Breast epithelium (tissue), 4 donors: ENCODE data around the gene RGS9. TPM values are rescaled to one million over a fixed set of nuclear protein-coding genes. Genes with fewer than 3 reads are reported as not detected.

ENCODE experiments used
- DNase-seq, 2 donors: peaks; one replicate each; pipeline ENCODE4 v3.0.0-alpha.2; 2019; ENCODE audit warnings: low spot score in 2 of 2
- H3K27ac ChIP-seq, 2 donors: fragments of 200-600 bp; sonication (generic) in 1 of 2; one replicate each; pipeline ENCODE4 v1.5.1; 2016 to 2019; ENCODE audit warnings: mild to moderate bottlenecking in 1 of 2
- H3K27me3 ChIP-seq, 2 donors: fragments of 200-600 bp; sonication (generic) in 1 of 2; one replicate each; pipeline versions ENCODE4 v1.5.1 to v1.6.0; 2017 to 2019; ENCODE audit warnings: control low read depth in 1 of 2, mild to moderate bottlenecking in 1 of 2
- H3K36me3 ChIP-seq: fragments of 200-600 bp; one replicate; pipeline ENCODE4 v1.5.1; 2019
- H3K4me1 ChIP-seq, 2 donors: fragments of 200-600 bp; sonication (generic); one replicate each; pipeline ENCODE4 v1.5.1; 2016 to 2019; ENCODE audit warnings: control low read depth in 1 of 2
- H3K4me3 ChIP-seq, 3 donors: fragments of 200-600 bp; sonication (generic); 1 replicate in 2 of 3; 2 replicates in 1 of 3; pipeline ENCODE4 v1.5.1; 2016 to 2019; ENCODE audit warnings: mild to moderate bottlenecking in 3 of 3, moderate library complexity in 2 of 3
- H3K9me3 ChIP-seq, 2 donors: fragments of 200-600 bp; sonication (generic) in 1 of 2; one replicate each; pipeline ENCODE4 v1.5.1; 2016 to 2019; ENCODE audit warnings: control low read depth in 1 of 2
- CTCF ChIP-seq, 3 donors: fragments of 450-650 bp; IDR thresholded peaks; one replicate each; pipeline ENCODE4 v1.5.1; 2016 to 2017; ENCODE audit warnings: antibody characterized with exemption in 3 of 3, mild to moderate bottlenecking in 3 of 3, moderate library complexity in 3 of 3
- POLR2A ChIP-seq: fragments of 450-650 bp; IDR thresholded peaks from one replicate; pipeline ENCODE4 v1.6.1; 2016; ENCODE audit warnings: antibody characterized with exemption, mild to moderate bottlenecking, moderate library complexity
- POLR2AphosphoS5 ChIP-seq, 3 donors: sonication (generic); formaldehyde crosslinking; IDR thresholded peaks; one replicate each; pipeline ENCODE4 v1.6.1; 2017; ENCODE audit warnings: antibody characterized with exemption in 3 of 3
- intact Hi-C: fragments of 100-400 bp; cut with DNase I; formaldehyde crosslinking; loops from one replicate; pipeline ENCODE4 v1.15.1; 2023; ENCODE audit warnings: low total_unique reads
- total RNA-seq, 3 donors: library from RNA; depleted of rRNA; stranded (reverse); fragments of >200 nt; gene quantifications; one replicate each; pipeline ENCODE4 v1.1.0, GENCODE V29; 2016

Gene RGS9
- total RNA-seq, 3 donors from 2014 or later: 1.6 to 6.9 (median 5.0) TPM

GRCh38 chr17:65121916-65122806, 15.0 kb upstream of the RGS9 start:
- TF ChIP-seq POLR2A (no peak), CTCF (IDR thresholded peaks at IDR 0.05) (no peak), POLR2AphosphoS5 (IDR thresholded peaks at IDR 0.05) (no peak)
- H3K4me1 ChIP-seq: no peaks in the 10 kb centered on the region
- no peak for DNase-seq
- H3K9me3 ChIP-seq: no peaks in the 10 kb centered on the region
- peak overlapping the region in 1 of 2 donors; percentile 93 for H3K27ac ChIP-seq
- H3K4me3 ChIP-seq: peak overlapping the region; percentile 68 to 75 (median 71)
- H3K36me3 ChIP-seq: no peaks in the 10 kb centered on the region
- H3K27me3 ChIP-seq: no peaks in the 10 kb centered on the region
- intact Hi-C loops: no loop called here

GRCh38 chr17:65122836-65123756, 14.1 kb upstream of the RGS9 start:
- Histone ChIP-seq H3K27ac (peak overlapping the region; percentile 93), H3K4me3 (peak overlapping the region; percentile 68 to 75 (median 71)), H3K9me3 (no peaks in the 10 kb centered on the region), H3K4me1 (no peaks in the 10 kb centered on the region), H3K27me3 (no peaks in the 10 kb centered on the region), H3K36me3 (no peaks in the 10 kb centered on the region)
- TF ChIP-seq POLR2A: peak; percentile 20
- TF ChIP-seq POLR2AphosphoS5 (IDR thresholded peaks at IDR 0.05): peak; percentile 50 to 61 (median 53)
- TF ChIP-seq CTCF (IDR thresholded peaks at IDR 0.05): no peak
- intact Hi-C loops: no loop called here
- peak; percentile 69 to 80 for DNase-seq

GRCh38 chr17:65123757-65124675, 13.2 kb upstream of the RGS9 start:
- no peak for TF ChIP-seq POLR2AphosphoS5 (IDR thresholded peaks at IDR 0.05)
- TF ChIP-seq POLR2A: no peak
- no peak for TF ChIP-seq CTCF (IDR thresholded peaks at IDR 0.05)
- Histone ChIP-seq H3K4me3 (peak overlapping the region; percentile 68 to 75 (median 71)), H3K27ac (peak overlapping the region; percentile 93), H3K4me1 (no peaks in the 10 kb centered on the region), H3K9me3 (no peaks in the 10 kb centered on the region), H3K36me3 (no peaks in the 10 kb centered on the region), H3K27me3 (no peaks in the 10 kb centered on the region)
- DNase-seq: no peak
- intact Hi-C loops: no loop called here

GRCh38 chr17:65130832-65131231, 6.3 kb upstream of the RGS9 start:
- no peak overlapping the region for H3K4me3 ChIP-seq
- no peak overlapping the region for H3K27ac ChIP-seq
- H3K4me1 ChIP-seq: no peaks in the 10 kb centered on the region
- no peak for DNase-seq
- intact Hi-C loops: no loop called here
- H3K9me3 ChIP-seq: no peaks in the 10 kb centered on the region
- TF ChIP-seq POLR2AphosphoS5 (IDR thresholded peaks at IDR 0.05): no peak
- no peak for TF ChIP-seq CTCF (IDR thresholded peaks at IDR 0.05)
- TF ChIP-seq POLR2A: no peak
- H3K27me3 ChIP-seq: no peaks in the 10 kb centered on the region
- H3K36me3 ChIP-seq: no peaks in the 10 kb centered on the region
